SH-SY5Y (cell line): ENCODE data around the gene IFIH1.

Experiments used
- GATA2 ChIP-seq: IDR thresholded peaks from 2 replicates; pipeline ENCODE4 v1.6.1; 2011; ENCODE audit warnings: mild to moderate bottlenecking, low read depth, low read length
- GATA3 ChIP-seq: IDR thresholded peaks from 2 replicates; pipeline ENCODE4 v1.6.1; 2011; ENCODE audit warnings: low read depth, mild to moderate bottlenecking, low read length, moderate library complexity

IFIH1 gene

DNA sequence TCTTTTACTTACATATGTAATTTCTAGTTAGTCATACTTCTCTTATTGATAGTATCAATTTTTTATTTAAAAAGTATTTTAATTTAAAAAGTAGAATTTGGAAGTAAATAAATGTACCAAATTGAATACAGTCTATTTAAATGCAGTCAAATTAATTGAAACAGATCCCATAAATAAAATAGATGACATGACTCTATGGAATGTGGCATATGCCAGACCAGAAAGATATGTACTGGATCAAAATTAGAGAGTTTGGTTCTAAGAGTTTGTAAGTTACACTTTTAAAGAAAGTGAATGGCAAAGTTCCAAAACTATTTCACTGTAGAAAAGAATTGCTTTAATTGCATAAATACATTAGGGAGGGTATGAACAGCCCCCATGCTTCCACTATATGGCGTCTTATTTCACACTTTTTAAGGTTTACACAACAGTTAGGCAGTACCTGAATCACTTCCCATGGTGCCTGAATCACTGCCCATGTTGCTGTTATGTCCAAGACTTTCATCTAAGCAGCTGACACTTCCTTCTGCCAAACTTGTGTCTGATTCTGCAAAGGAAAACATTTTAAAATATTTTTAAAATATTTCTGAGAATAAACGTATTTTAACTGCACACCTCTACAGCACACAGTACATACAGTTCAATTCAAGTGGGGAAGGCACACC, 25.2 kb downstream of the IFIH1 start:
- TF ChIP-seq GATA2 = no peak
- TF ChIP-seq GATA3 = no peak

DNA sequence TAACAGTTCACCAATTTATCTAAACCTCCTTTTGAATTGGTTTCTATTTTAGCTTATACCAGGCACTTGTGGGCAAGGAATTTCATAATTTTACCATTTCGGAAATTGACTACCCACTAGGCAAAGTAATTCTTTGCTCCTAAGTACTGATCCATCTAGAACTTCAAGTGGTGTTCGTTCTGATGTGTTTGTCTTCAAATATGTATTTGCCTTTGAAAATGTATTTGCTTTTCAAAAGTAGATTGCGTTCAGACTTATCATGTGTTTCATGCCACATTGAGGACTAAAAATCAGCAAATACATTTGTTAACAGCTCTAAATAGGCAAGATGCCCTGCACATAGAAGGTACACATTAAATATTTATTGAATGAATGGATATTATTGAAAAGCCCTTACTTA, 26.7 kb downstream of the IFIH1 start:
- TF ChIP-seq GATA3 = no peak
- TF ChIP-seq GATA2 = no peak

- TF ChIP-seq GATA2 (no peak), GATA3 (no peak)
These were observed 35.6 kb downstream of the IFIH1 start for GRCh38 chr2:162282765-162283425.

DNA sequence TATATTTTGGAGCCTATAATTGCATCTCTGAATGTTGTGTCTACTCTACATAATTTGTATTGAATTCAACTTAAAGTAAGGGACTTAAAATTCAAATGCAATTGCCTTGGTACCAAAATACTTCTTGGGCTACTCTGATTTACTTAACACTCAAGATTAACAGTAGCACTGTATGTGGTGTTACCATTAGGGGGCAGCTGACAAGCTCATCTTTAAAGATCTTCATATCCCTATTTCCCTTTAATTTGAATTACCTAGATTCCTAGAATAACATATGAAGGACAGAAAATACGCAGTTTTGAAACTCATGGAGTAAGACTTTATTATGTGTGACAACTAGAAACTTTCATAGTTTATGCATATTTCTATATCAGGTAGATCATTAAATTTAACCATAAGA, 37.8 kb downstream of the IFIH1 start:
- TF ChIP-seq GATA2 (no peak), GATA3 (no peak)

GRCh38 chr2:162277381-162277780, 41.1 kb downstream of the IFIH1 start:
- TF ChIP-seq GATA3 (no peak), GATA2 (no peak)

GRCh38 chr2:162267996-162268395, 50.5 kb downstream of the IFIH1 start:
- TF ChIP-seq GATA3 (no peak), GATA2 (no peak)

GRCh38 chr2:162267496-162267895, 51.0 kb downstream of the IFIH1 start:
- TF ChIP-seq GATA3 = no peak

GRCh38 chr2:162266460-162266760, 52.1 kb downstream of the IFIH1 start:
- TF ChIP-seq GATA3 = no peak
- TF ChIP-seq GATA2 = no peak

DNA sequence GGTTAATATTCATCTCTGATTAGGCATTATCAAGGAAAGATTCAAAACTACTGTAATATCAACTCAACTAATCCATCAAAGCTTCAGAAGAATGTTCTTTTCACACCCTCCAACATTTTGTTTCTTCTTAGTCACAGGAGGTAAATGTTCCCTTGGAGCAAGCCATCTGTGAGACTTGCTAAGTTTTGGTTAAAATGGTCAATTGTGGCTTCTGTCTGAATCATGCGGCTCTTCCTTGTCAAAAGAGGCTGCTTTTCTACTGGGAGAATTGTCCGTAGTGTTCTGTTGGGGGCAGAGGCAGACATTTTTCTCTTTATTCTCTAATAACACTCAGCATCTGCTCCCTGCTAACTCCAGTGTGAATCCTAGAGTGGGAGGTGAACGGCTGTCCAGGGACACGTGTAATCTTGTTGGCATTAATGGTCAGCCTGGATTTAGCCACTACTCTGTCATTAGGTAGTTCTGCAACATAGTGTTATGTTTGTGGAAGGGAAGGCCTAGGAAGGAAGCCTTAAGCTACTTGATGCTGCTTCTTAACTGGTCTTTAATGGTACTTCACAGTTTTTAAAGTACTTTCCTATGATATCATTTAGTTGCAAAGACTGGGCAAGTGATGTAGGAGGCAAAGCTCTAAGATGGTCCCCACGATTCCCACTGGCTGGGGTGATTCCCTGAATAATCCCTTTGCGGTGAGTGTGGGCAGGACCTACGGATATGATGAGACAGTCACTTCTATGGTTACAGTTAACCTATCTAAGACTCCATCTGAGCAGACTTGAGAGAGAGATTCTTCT, 52.6 kb downstream of the IFIH1 start:
- TF ChIP-seq GATA3 = no peak
- TF ChIP-seq GATA2 = no peak

GRCh38 chr2:162261032-162261945, 57.2 kb downstream of the IFIH1 start:
- TF ChIP-seq GATA2 (no peak), GATA3 (no peak)

DNA sequence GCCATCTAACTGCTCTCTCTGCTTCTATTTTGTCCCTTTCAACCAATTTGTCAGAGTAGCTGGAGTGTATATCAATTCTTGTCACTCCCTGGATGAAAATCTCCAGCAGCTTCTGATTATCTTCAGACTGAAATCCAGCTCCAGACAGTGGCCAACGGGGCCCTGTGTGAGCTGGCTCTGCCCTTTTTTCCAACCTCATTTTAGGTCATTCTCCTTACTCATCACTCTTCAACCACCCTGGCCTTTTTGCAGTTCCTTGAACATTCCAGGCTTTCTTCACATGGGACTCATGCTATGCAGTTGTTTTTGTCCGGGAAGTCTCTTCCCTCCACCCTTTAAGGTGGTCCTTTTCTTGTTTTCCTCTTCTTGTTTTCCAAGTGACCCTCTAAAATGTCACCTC, 59.8 kb downstream of the IFIH1 start:
- TF ChIP-seq GATA3 (no peak), GATA2 (no peak)

DNA sequence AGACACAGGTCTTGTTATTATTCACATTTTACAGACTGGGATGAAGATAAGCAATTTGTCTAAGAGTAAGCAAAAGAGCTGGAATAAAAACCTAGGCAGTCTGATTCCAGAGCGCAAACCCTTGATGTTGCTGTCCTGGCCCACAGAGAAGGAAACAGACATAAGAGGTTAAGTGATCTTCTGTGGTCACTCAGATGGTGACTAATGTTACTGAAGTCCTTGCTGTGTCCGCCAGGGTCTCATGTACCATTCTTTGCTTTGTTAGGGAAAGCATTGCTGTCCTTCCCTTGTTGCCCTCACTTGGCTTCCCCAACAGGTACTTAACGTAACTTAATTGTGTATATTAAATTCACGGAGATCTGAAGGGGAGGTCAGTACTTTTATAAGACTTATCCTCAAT, 60.3 kb downstream of the IFIH1 start:
- no peak for TF ChIP-seq GATA2
- no peak for TF ChIP-seq GATA3

GRCh38 chr2:162257425-162257824, 61.1 kb downstream of the IFIH1 start:
- TF ChIP-seq GATA2 (no peak), GATA3 (no peak)

DNA sequence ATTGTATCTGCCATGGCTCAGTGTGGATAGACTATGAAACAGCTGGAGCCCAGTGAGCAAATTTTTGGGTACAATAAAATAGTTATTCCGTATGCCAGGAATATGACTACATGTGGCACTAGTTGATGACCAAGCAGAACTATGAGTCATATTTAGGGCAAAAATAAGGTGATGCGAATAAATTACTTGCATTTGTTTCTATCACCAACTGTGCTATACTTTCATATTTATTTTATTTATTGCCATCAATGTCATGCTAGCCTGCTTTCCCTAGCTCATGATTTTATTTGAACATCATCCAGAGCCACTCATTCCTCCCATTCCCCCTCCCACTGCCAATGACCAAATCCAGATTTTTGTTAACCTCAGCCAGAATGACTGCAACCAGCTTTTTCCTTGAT, 61.9 kb downstream of the IFIH1 start:
- TF ChIP-seq GATA2 = no peak
